Choroid plexus epithelial cell (primary cell): Measurements from ENCODE around the gene CEP104.
"Not testable (repeated sequence)": the region's sequence is repeated elsewhere in the genome, so short reads cannot be mapped to it uniquely, and the experiment has no call there.

Experiments used
- DNase-seq: peaks from one replicate; pipeline ENCODE4 v3.0.0-alpha.2; 2010; ENCODE audit warnings: low read depth
- H3K4me3 ChIP-seq: 2 replicates; pipeline ENCODE4 v1.5.1; 2011; ENCODE audit warnings: low read depth, mild to moderate bottlenecking, control low read depth, low read length, moderate library complexity
- CTCF ChIP-seq: conservative IDR thresholded peaks from 2 replicates; pipeline ENCODE4 v1.5.1; 2011; ENCODE audit warnings: low read depth, mild to moderate bottlenecking, control low read depth, inconsistent platforms, low read length, moderate library complexity

Gene CEP104

GRCh38 chr1:3805038-3805437 lies 52.0 kb downstream of the CEP104 start:
- no peak for TF ChIP-seq CTCF
- H3K4me3 ChIP-seq: no peak overlapping the region
- no peak for DNase-seq

GRCh38 chr1:3804627-3804944 lies 52.4 kb downstream of the CEP104 start:
- DNase-seq, H3K4me3 ChIP-seq: not testable (repeated sequence)

- TF ChIP-seq CTCF: no peak
- no peak overlapping the region for H3K4me3 ChIP-seq
- no peak for DNase-seq
Measured at GRCh38 chr1:3803905-3804626, 52.9 kb downstream of the CEP104 start.

GRCh38 chr1:3800795-3801194 lies 56.2 kb downstream of the CEP104 start:
- not testable (repeated sequence) for DNase-seq, H3K4me3 ChIP-seq

- TF ChIP-seq CTCF: no peak
- DNase-seq: no peak
- H3K4me3 ChIP-seq: no peak overlapping the region
Measured at GRCh38 chr1:3799976-3800685, 56.9 kb downstream of the CEP104 start.

GRCh38 chr1:3796215-3797061 lies 60.6 kb downstream of the CEP104 start, which contains the start of gene LRRC47:
TSS of gene LRRC47 (minus strand) at chr1:3796498. CDS start at chr1:3796476, 22 bp downstream.
- TF ChIP-seq CTCF: no peak
- H3K4me3 ChIP-seq: peak within 1 kb of the TSS; percentile 77
- peak; percentile 93 for DNase-seq

GRCh38 chr1:3795453-3796214 lies 61.4 kb downstream of the CEP104 start:
- H3K4me3 ChIP-seq: peak overlapping the region; percentile 77
- DNase-seq: peak; percentile 18
- TF ChIP-seq CTCF: no peak
